HG03060 (cell line): ENCODE results near the gene NKPD1.

Source experiments
- ATAC-seq: cut with Tn5 transposase; IDR thresholded peaks from one replicate; pipeline ENCODE4 v1.9.1; 2021; ENCODE audit warnings: low read depth, moderate number of reproducible peaks; ENCODE audit not compliant: unreplicated experiment

NKPD1 gene, protein sequence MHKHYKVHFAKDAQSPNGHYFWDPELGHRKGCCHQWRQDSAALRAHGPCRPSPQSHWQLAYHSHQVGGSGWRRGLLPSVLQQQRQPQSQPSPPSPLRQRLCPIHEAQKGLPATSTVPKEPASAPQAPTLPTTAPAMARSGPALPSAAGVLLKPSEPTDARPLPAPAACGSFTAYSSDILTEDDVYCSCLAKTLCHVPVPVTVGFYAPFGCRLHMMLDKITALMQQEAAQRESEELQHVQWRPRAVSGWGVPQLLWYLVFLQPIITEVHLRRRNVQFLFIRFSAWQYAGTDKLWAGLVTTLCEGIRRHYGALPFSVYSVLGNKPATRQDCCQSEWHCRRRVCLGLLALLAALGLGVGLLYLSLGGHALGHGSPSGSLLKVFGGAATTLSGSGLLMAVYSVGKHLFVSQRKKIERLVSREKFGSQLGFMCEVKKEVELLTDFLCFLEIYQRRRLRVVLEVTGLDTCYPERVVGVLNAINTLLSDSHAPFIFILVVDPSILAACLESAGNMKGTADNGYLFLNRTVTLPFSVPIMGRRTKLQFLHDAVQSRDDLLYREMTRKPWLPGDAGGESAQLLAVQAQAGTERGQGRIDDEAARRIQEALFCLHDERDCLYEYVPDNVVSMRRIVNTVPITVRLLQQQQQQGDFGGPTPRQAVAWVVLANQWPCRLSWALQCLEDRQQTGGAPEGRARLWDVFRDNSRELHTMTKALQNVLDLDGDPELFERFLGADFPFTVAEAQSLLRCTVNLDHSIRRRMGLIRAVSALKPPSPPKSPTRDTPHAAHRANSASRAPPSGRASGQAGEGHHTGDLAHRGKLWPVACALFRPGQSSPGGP

GRCh38 chr19:45160870-45161737, at the start of gene NKPD1:
Gene NKPD1, minus strand, starts transcription at chr19:45160982. Its CDS starts 832 bp downstream, at chr19:45160150.
- ATAC-seq, result no peak

DNA sequence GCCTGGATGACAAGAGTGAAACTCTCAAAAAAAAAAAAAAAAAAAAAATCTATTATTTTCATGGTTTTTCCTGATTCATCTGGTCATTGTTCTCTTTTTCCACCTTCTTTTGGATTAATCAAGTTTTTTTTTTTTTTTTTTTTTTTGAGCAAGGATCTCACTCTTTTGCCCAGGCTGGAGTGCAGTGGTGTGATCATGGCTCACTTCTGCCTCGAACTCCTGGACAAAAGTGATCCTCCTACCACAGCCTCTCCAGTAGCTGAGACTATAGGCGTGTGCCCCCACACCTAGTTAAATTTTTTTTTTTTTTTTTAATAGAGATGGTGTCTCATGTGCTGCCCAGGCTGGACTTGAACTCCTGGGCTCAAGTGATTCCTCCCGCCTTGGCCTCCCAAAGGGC, 45.5 kb upstream of the NKPD1 start:
- ATAC-seq, result no peak

GRCh38 chr19:45205810-45206209, 45.0 kb upstream of the NKPD1 start:
- ATAC-seq, result no peak

DNA sequence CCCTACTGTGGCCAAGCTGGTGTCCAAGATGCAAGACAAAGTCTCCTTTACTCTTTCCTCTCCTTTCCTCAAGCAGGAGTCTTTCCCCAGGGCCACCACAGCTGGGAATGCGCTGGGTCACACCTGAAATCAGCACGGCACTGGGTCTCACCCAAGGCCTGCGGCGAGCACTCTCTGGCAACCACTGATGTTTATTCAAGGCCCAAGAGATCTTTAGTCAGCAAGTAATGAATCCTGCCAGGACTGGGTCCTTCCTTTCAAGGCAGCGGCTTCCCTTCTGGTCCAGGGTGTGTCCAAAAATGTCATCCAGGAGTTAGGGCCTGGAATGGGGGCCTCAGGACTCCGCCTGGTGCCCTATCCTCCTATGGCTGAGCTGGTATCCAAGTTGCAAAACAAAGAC, 41.9 kb upstream of the NKPD1 start:
- no peak for ATAC-seq

GRCh38 chr19:45200568-45200967, 39.8 kb upstream of the NKPD1 start:
- ATAC-seq, result no peak

DNA sequence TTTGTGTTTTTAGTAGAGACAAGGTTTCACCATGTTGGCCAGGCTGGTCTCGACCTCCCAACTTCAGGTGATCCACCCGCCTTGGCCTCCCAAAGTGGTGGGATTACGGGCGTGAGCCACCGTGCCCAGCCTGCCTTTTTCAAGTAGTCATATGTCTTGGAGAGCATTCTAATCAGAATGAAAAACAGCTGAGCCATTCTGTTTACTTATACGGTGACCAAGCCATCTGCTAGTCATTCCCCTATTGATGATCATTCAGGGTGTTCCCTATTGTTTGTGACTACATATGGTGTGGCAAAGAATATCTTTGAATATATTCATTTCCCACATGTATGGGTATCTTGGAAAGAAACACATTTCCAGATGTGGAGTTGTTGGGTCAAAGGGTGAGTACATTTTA, 35.0 kb upstream of the NKPD1 start:
- no peak for ATAC-seq

GRCh38 chr19:45191375-45191774, 30.6 kb upstream of the NKPD1 start:
- no peak for ATAC-seq

DNA sequence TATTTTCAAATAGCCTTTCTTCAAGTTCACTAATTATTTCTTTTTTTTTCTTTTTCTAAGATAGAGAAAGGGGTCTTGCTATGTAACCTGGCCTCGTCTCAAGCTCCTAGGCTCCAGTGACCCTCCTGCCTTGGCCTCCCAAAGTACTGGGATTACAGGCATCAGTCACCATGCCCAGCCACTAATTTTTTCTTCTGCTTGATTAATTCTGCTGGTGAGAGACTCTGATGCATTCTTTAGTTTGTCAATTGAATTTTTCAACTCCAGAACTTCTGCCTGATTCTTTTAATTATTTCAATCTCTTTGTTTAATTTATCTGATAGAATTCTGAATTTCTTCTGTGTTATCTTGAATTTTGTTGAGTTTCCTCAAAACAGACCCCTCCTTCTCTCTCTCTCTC, 29.2 kb upstream of the NKPD1 start:
- ATAC-seq, result no peak

GRCh38 chr19:45187421-45188100, 26.8 kb upstream of the NKPD1 start:
- no peak for ATAC-seq

DNA sequence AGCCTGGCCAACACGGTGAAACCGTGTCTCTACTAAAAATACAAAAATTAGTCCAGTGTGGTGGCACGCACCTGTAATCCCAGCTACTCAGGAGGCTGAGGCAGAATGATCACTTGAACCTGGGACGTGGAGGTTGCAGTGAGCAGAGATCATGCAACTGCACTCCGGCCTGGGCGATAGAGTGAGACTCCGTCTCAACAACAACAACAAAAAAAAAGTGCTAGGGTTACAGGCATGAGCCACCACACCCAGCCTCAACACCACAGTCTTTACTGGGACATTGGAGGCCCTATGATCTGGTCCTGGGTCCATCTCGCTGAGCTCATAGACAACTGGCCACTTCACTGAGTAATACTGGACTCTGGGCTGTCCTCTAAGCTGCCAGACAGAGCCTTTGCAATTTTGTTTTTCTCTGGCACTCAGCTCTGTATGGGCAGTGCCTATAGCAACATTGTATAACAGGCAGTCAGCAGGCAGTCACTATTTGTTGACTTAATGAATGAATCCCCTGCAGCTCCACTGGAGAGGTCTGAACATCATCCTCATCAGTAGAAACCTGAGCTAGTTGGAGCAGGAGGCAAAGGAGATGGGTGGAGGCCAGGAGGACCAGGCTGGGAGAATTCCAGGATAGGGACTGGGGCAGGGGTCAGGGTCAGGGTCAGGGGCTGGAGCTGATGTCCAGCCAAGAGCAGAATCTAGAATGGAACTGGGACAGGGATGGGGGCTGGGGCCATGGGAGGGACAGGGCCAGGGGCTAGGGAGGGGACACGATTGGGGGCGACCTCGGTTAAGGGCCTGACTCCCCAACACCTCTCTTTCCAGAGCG, 25.9 kb upstream of the NKPD1 start:
- no peak for ATAC-seq

DNA sequence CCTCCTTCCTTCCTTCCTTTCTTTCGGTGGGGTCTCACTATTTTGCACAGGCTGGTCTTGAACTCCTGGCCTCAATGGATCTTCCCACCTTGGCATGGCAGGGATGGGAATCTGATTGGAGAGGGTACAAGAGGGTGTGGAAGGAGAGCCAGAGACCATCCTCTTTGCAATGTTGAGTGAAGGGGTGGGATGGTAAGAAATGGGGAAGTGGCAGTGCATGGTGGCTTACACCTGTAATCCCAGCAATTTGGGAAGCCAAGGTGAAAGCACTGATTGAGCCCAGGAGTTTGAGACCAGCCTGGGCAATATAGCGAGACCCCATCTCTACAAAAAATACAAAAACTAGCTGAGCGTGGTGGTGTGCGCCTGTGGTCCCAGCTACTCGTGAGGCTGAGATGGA, 23.3 kb upstream of the NKPD1 start:
- ATAC-seq, result no peak

GRCh38 chr19:45182758-45183157, 22.0 kb upstream of the NKPD1 start:
- ATAC-seq, result no peak

- ATAC-seq, result no peak
Observed at GRCh38 chr19:45180936-45181335, 20.2 kb upstream of the NKPD1 start.

- no peak for ATAC-seq
Observed at GRCh38 chr19:45179892-45180370, 19.1 kb upstream of the NKPD1 start.

DNA sequence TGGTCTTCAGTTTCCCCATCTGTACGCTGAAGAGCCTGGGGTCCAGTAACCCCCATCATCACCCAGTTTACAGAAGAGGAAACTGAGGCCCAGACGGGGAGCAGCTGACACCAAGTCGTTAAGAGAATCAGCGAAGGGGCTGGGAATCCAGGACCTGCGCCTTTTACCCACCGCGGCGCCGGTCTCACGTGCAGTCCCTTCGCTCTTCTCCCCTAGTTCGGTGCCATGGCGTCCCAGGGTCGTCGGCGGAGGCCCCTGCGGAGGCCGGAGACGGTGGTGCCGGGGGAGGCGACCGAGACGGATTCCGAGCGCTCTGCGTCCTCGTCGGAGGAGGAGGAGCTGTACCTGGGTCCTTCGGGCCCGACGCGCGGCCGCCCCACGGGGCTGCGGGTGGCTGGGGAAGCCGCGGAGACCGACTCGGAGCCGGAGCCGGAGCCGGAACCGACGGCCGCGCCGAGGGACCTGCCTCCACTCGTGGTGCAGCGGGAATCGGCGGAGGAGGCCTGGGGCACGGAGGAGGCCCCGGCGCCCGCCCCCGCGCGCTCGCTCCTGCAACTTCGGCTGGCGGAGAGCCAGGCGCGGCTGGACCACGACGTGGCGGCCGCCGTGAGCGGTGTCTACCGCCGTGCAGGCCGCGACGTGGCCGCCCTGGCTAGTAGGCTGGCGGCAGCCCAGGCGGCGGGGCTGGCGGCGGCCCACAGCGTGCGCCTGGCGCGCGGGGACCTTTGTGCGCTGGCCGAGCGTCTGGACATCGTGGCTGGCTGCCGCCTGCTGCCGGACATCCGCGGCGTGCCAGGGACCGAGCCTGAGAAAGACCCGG, 18.5 kb upstream of the NKPD1 start:
- ATAC-seq, result no peak

GRCh38 chr19:45178262-45179071, 17.7 kb upstream of the NKPD1 start, which contains the start of gene BLOC1S3:
Gene BLOC1S3, plus strand, starts transcription at chr19:45178784. Its CDS starts 513 bp downstream, at chr19:45179297.
- ATAC-seq, result peak; percentile 80

DNA sequence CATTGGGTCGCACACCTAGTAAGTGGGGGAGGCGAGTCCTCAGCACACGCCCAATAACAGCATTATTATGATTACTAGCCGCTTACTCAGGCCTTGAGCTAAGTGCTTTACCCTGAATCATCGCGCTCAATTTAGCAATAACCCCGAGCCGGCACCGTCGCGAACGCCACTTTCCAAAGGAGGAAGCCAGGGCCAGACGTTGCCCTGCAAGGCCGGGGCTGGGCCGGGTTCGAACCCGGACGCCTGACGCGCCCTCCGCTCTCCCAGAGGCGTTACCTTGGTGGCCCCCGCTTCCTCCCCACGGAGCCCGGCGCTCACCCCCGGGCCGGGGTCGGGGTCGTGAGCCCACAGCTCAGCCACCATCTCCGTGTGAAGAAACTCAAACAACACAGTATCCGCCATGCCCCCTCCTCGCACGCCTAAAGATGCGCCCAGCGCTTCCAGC, 17.1 kb upstream of the NKPD1 start, which contains the start of gene TRAPPC6A:
TRAPPC6A (minus strand) TSS at position 421 of the 445 bp plus-strand sequence; CDS start at position 402, 19 bp downstream.
- no peak for ATAC-seq
